Spleen (tissue), 11 donors: ENCODE measurements around the gene C12orf42. TPM values are rescaled to one million over a fixed set of nuclear protein-coding genes. Genes with fewer than 3 reads are reported as not detected.

ENCODE experiments used
- DNase-seq: peaks from one replicate; pipeline ENCODE4 v3.0.0-alpha.2; 2020
- H3K27ac ChIP-seq, 8 donors: fragments of 200-600 bp; sonication (generic) in 7 of 8; 1 replicate in 4 of 8; 2 replicates in 4 of 8; pipeline versions ENCODE4 v1.5.0 to v1.8.0; 2016 to 2021; ENCODE audit warnings: inconsistent platforms in 4 of 8, mild to moderate bottlenecking in 4 of 8, moderate library complexity in 1 of 8
- H3K27me3 ChIP-seq, 7 donors: fragments of 200-600 bp; sonication (generic) in 6 of 7; replicated peaks in 1 of 7; 1 replicate in 4 of 7; 2 replicates in 3 of 7; pipeline versions ENCODE4 v1.5.0 to v1.8.0; 2016 to 2021; ENCODE audit warnings: inconsistent platforms in 3 of 7, mild to moderate bottlenecking in 1 of 7
- H3K36me3 ChIP-seq, 6 donors: fragments of 200-600 bp; sonication (generic) in 5 of 6; 1 replicate in 4 of 6; 2 replicates in 2 of 6; pipeline versions ENCODE4 v1.5.0 to v1.8.0; 2016 to 2021; ENCODE audit warnings: inconsistent platforms in 2 of 6
- H3K4me1 ChIP-seq, 6 donors: fragments of 200-600 bp; sonication (generic) in 5 of 6; 1 replicate in 3 of 6; 2 replicates in 3 of 6; pipeline versions ENCODE4 v1.5.0 to v1.8.0; 2016 to 2021; ENCODE audit warnings: inconsistent platforms in 3 of 6
- H3K4me3 ChIP-seq, 8 donors: fragments of 200-600 bp; sonication (generic) in 7 of 8; 1 replicate in 4 of 8; 2 replicates in 4 of 8; pipeline versions ENCODE4 v1.5.0 to v1.8.0; 2016 to 2021; ENCODE audit warnings: inconsistent platforms in 4 of 8, mild to moderate bottlenecking in 4 of 8, moderate library complexity in 2 of 8
- H3K9me3 ChIP-seq, 8 donors: fragments of 200-600 bp; sonication (generic) in 7 of 8; 1 replicate in 4 of 8; 2 replicates in 4 of 8; pipeline versions ENCODE4 v1.5.0 to v1.8.0; 2016 to 2021; ENCODE audit warnings: inconsistent platforms in 4 of 8
- CTCF ChIP-seq, 11 experiments: fragments of 200-600 bp in 7 of 11; fragments of 450-650 bp in 4 of 11; sonication (generic) in 4 of 11; IDR thresholded peaks in 8 of 11; conservative IDR thresholded peaks in 3 of 11; 1 replicate in 7 of 11; 2 replicates in 4 of 11; pipeline versions ENCODE4 v1.4.0 to v1.8.0; 2016 to 2021; ENCODE audit warnings: antibody characterized with exemption in 11 of 11, inconsistent platforms in 4 of 11, mild to moderate bottlenecking in 1 of 11
- POLR2A ChIP-seq, 3 donors: fragments of 450-650 bp; IDR thresholded peaks; one replicate each; pipeline ENCODE4 v1.5.1; 2017; ENCODE audit warnings: antibody characterized with exemption in 3 of 3, mild to moderate bottlenecking in 1 of 3
- POLR2AphosphoS5 ChIP-seq, 3 donors: sonication (generic); formaldehyde crosslinking; IDR thresholded peaks; one replicate each; pipeline ENCODE4 v1.5.1; 2017; ENCODE audit warnings: antibody characterized with exemption in 3 of 3
- WGBS, 5 donors: extraction: QIAGEN DNeasy Blood & Tissue Kit in 3 of 5; methylation state at CpG; one replicate each; pipeline versions ENCODE4 v1.1.5 to v1.1.7; 2013 to 2018; 5-methylcytosine and 5-hydroxymethylcytosine counted together
- intact Hi-C: fragments of 100-400 bp; cut with DNase I; formaldehyde crosslinking; loops from one replicate; pipeline ENCODE4 v1.15.0; 2023; ENCODE audit warnings: low total_unique reads
- polyA plus RNA-seq, 3 donors: library from polyadenylated mRNA; stranded (reverse); fragments of 200-250 nt; gene quantifications; one replicate each; pipeline ENCODE4 v1.2.1, GENCODE V29; 2013
- total RNA-seq, 7 donors: library from RNA; depleted of rRNA in 3 of 7; stranded (reverse); fragments of >200 nt in 3 of 7; fragmentation: NEBNext Ultra II Directional in 4 of 7; extraction: Animal tissue kit (Norgen Biotek cat#: 25700) in 4 of 7; gene quantifications; one replicate each; pipeline versions ENCODE4 v1.1.0 to v1.2.1, GENCODE V29; 2016 to 2021
- donor health status: healthy with polysubstance abuse.
- donor health status: DM: no; HTN: no; CAD: no; lungs with moderate emphysema.
- donor health status: DM: no; HTN: no; CAD: no.
- donor health status: Bipolar disorder and iron deficiency.
- donor health status: healthy.
- donor health status: DM: no; HTN: no; CAD: no.
- donor health status: DM: yes; HTN: yes; CAD: no.

The C12orf42 gene
- total and polyA plus RNA-seq, 10 donors, result 3.7 to 18.1 (median 11.9) TPM

DNA sequence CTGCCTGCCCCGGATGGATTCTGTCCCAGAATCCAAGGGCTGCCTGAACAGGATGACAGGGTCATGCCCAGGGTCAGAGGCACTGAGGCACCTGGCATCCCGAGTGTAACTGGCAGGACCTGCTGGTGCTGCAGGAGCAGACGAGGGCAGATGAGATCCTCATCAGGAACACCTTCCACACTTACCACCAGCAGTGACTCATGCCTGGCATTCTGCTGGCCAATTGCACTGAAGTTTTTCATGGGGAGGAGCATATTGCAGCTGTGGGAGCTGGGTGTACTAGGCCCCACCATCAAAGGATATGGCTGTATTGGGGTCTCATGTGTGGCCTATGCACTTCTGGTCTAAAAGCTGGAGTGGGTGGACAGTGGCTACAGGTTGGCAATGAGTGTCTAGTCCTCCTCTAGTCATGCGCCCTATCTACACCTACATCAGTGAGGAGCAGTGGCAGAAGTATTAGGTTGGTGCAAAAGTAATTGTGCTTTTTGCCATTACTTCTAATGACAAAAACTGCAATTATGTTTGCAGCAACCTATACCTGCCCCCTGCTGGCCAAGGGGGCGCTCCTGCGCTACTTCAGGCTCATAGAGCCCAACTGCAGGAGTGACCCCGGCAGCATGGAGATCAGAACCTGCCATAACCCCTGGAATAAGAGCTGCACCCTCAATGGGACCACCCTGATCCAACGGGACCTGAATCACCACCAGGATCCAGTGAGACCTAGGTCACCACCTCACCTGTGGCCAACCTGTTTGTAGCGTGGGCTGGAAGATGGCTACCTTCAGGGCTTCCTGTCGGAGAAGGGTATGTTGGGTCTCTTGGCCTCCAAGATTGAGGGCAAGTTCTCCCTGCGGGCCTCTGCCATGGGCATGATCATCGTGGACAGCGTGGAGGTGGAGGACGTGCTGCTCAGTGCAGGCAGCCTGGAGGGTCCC, 8.0 kb upstream of the C12orf42 start:
- Histone ChIP-seq H3K36me3 (no peaks in the 10 kb centered on the region), H3K4me3 (no peak overlapping the region), H3K27ac (no peak overlapping the region), H3K4me1 (no peaks in the 10 kb centered on the region), H3K9me3 (no peaks in the 10 kb centered on the region), H3K27me3 (no peaks in the 10 kb centered on the region)
- intact Hi-C loops, result no loop called here
- peak; percentile 88 for DNase-seq
- TF ChIP-seq POLR2A (IDR thresholded peaks at IDR 0.05) (no peak), CTCF (IDR thresholded peaks at IDR 0.05 in 8 of 11, conservative IDR thresholded peaks at IDR 0.05 in 3 of 11) (peak; percentile 27 to 82 (median 67))
- WGBS, 5 donors, result 77 to 85% (median 83%) methylated on average over 5 to 14 of the region's 14 CpGs

GRCh38 chr12:103501447-103501846, 5.7 kb upstream of the C12orf42 start:
- no peak for TF ChIP-seq CTCF (IDR thresholded peaks at IDR 0.05 in 8 of 11, conservative IDR thresholded peaks at IDR 0.05 in 3 of 11)
- no peak for TF ChIP-seq POLR2AphosphoS5 (IDR thresholded peaks at IDR 0.05)
- TF ChIP-seq POLR2A (IDR thresholded peaks at IDR 0.05), result no peak

GRCh38 chr12:103499571-103499970, 3.8 kb upstream of the C12orf42 start:
- Histone ChIP-seq H3K27me3 (peaks cover 0 to 30% (median 10%) of the 10 kb centered on the region in 7 donors), H3K27ac (no peak overlapping the region), H3K9me3 (no peaks in the 10 kb centered on the region), H3K4me3 (no peak overlapping the region), H3K36me3 (no peaks in the 10 kb centered on the region), H3K4me1 (peaks cover 0 to 19% (median 12%) of the 10 kb centered on the region in 6 donors)
- no peak for DNase-seq
- TF ChIP-seq CTCF (IDR thresholded peaks at IDR 0.05 in 8 of 11, conservative IDR thresholded peaks at IDR 0.05 in 3 of 11), result no peak
- TF ChIP-seq POLR2AphosphoS5 (IDR thresholded peaks at IDR 0.05), result no peak
- no peak for TF ChIP-seq POLR2A (IDR thresholded peaks at IDR 0.05)
- intact Hi-C loops, result no loop called here

More at GRCh38 chr12:103501447-103501846, 5.7 kb upstream of the C12orf42 start:
- Histone ChIP-seq H3K36me3 (no peaks in the 10 kb centered on the region), H3K9me3 (no peaks in the 10 kb centered on the region), H3K4me1 (peaks cover 0 to under 1% (median 0%) of the 10 kb centered on the region in 6 donors), H3K27ac (no peak overlapping the region), H3K27me3 (peaks cover 0 to 11% (median 0%) of the 10 kb centered on the region in 7 donors), H3K4me3 (no peak overlapping the region)
- intact Hi-C loops, result no loop called here
- WGBS, 5 donors, result 90 to 95% (median 92%) methylated on average over 5 of the region's 5 CpGs
- DNase-seq, result no peak

GRCh38 chr12:103498990-103499389, 3.2 kb upstream of the C12orf42 start:
- intact Hi-C loops, result no loop called here
- TF ChIP-seq POLR2AphosphoS5 (IDR thresholded peaks at IDR 0.05) (no peak), CTCF (IDR thresholded peaks at IDR 0.05 in 8 of 11, conservative IDR thresholded peaks at IDR 0.05 in 3 of 11) (no peak), POLR2A (IDR thresholded peaks at IDR 0.05) (no peak)
- no peak overlapping the region for H3K4me3 ChIP-seq
- H3K9me3 ChIP-seq, result no peaks in the 10 kb centered on the region
- H3K27ac ChIP-seq, result no peak overlapping the region
- H3K36me3 ChIP-seq, result no peaks in the 10 kb centered on the region
- 59 to 83% (median 78%) methylated on average over 2 of the region's 2 CpGs for WGBS, 5 donors
- H3K4me1 ChIP-seq, result peaks cover 0 to 23% (median 13%) of the 10 kb centered on the region in 6 donors
- peaks cover 0 to 35% (median 10%) of the 10 kb centered on the region in 7 donors for H3K27me3 ChIP-seq
- no peak for DNase-seq
